ENCODE data around the gene TFF3.

TFF3 gene, protein sequence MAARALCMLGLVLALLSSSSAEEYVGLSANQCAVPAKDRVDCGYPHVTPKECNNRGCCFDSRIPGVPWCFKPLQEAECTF

DNA sequence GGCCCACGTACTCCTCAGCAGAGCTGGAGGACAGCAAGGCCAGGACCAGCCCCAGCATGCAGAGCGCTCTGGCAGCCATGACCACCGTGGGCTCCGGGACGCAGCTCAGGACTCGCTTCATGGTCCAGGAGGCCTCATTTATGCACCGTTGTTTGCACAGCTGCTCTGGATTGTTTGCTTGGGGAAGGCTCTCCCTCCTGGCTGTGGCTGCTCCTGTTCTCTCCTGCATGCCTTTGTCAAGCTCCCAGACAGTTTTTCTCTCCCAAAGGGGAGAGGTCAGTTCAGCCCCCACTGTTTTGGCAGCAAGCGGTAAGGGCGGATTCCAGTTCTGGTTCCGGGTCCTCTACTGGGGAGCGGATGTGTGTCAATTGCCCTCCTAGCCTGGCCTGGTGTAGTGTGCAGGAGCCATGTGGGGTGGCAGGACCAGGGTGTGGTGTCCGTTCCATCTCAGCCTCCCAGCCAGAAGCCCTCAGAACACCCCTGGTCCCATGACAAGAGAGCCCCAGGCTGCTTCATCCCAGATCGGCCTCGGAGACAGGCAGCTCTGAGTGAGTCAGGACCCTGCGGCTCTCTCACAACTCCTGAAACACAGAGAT lies at the start of gene TFF3:
Gene TFF3 (minus strand): TSS at position 114 of the 596 bp plus-strand sequence. CDS start 35 bp downstream, at position 79.
- no peaks in the 10 kb centered on the region for H3K79me2 ChIP-seq (ENCODE audit: insufficient read depth, low read length)
- no peak within 1 kb of the TSS for H3K4me3 ChIP-seq (ENCODE audit: insufficient read depth, low read length, poor library complexity, severe bottlenecking)
- no peaks in the 10 kb centered on the region for H4K20me1 ChIP-seq (ENCODE audit: low read depth, low read length)
- no peak within 1 kb of the TSS for H3K27ac ChIP-seq (ENCODE audit: low read depth, low read length)
- no peaks in the 10 kb centered on the region for H3K27me3 ChIP-seq (ENCODE audit: low read length)
- H3K9me3 ChIP-seq (ENCODE audit: insufficient read depth, low read length): no peaks in the 10 kb centered on the region
- no peaks in the 10 kb centered on the region for H3F3A ChIP-seq (ENCODE audit: insufficient read depth)
- no peaks in the 10 kb centered on the region for H3K36me3 ChIP-seq (ENCODE audit: low read length)
- no peaks in the 10 kb centered on the region for H3K9me2 ChIP-seq (replicated peaks; ENCODE audit: insufficient read depth, low read length)
- no peak within 1 kb of the TSS for H2AFZ ChIP-seq (ENCODE audit: low read depth, low read length, severe bottlenecking)
- no peak within 1 kb of the TSS for H3K9ac ChIP-seq (ENCODE audit: low read length)
- no peak within 1 kb of the TSS for H3K4me2 ChIP-seq (ENCODE audit: low read depth, low read length, poor library complexity, severe bottlenecking)
- TF ChIP-seq EZH2phosphoT487 (conservative IDR thresholded peaks at IDR 0.05; ENCODE audit: low read length): no peak
- TF ChIP-seq, protein P1, sequence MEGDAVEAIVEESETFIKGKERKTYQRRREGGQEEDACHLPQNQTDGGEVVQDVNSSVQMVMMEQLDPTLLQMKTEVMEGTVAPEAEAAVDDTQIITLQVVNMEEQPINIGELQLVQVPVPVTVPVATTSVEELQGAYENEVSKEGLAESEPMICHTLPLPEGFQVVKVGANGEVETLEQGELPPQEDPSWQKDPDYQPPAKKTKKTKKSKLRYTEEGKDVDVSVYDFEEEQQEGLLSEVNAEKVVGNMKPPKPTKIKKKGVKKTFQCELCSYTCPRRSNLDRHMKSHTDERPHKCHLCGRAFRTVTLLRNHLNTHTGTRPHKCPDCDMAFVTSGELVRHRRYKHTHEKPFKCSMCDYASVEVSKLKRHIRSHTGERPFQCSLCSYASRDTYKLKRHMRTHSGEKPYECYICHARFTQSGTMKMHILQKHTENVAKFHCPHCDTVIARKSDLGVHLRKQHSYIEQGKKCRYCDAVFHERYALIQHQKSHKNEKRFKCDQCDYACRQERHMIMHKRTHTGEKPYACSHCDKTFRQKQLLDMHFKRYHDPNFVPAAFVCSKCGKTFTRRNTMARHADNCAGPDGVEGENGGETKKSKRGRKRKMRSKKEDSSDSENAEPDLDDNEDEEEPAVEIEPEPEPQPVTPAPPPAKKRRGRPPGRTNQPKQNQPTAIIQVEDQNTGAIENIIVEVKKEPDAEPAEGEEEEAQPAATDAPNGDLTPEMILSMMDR (IDR thresholded peaks at IDR 0.05; ENCODE audit: insufficient read depth, low read length, poor library complexity, severe bottlenecking): no peak

DNA sequence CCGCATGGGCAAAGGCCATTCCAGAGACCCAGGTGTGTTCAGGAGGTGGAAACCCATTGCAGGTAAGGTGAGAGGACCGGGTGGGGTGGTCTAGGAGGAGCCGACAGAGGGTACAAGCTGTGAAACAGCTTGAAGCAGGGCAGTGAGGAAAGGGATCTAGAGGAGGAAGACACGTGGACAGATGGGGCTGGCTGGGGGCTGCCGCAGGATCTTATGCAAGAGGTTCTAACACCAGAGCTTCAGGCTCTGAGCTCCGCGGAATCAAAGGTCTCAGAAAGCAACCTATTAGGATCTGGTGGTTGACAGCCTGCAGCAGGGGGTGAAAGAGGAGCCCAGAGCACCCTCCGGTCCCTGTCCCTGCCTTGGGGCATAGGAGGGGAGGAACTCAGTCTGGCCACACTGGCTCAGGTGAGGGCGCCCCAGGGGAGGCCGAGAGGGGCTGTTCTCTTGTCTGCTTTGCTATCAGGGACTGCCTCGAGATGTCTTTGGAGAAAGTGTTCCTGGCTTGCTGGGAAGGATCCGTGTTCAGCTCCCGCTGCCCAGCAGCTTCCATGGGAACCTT lies 49.2 kb upstream of the TFF3 start:
- H3K27ac ChIP-seq (ENCODE audit: low read depth, low read length): no peak overlapping the region
- no peaks in the 10 kb centered on the region for H4K20me1 ChIP-seq (ENCODE audit: low read depth, low read length)

DNA sequence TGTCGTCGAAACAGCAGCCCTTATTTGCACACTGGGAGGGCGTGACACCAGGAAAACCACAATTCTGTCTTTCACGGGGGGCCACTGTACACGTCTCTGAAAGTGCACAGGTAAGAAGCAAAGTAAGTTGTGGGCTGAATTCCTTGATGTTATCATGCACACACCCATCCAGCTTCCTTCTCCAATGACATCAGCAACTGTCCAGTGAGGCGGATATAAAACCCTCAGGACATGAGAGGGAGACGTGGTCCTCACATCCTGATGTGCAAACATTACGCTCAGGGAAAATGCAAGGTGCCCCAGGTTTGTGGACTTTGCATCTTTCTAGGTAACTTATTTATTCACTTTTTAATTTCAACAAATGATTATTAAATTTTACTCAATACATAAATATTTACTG lies 48.1 kb upstream of the TFF3 start:
- H2AFZ ChIP-seq (ENCODE audit: low read depth, low read length, severe bottlenecking): no peak overlapping the region

More for the DNA sequence above, 49.2 kb upstream of the TFF3 start:
- no peaks in the 10 kb centered on the region for H3K27me3 ChIP-seq (ENCODE audit: low read length)
- no peak overlapping the region for H2AFZ ChIP-seq (ENCODE audit: low read depth, low read length, severe bottlenecking)
- no peaks in the 10 kb centered on the region for H3K9me3 ChIP-seq (ENCODE audit: insufficient read depth, low read length)
- no peak overlapping the region for H3K4me3 ChIP-seq (ENCODE audit: insufficient read depth, low read length, poor library complexity, severe bottlenecking)
- no peak overlapping the region for H3K9ac ChIP-seq (ENCODE audit: low read length)
- no peaks in the 10 kb centered on the region for H3K9me2 ChIP-seq (replicated peaks; ENCODE audit: insufficient read depth, low read length)
- H3K36me3 ChIP-seq (ENCODE audit: low read length): no peaks in the 10 kb centered on the region
- TF ChIP-seq, protein P1 (IDR thresholded peaks at IDR 0.05; ENCODE audit: insufficient read depth, low read length, poor library complexity, severe bottlenecking): no peak
- TF ChIP-seq EZH2phosphoT487 (conservative IDR thresholded peaks at IDR 0.05; ENCODE audit: low read length): no peak
- H3F3A ChIP-seq (ENCODE audit: insufficient read depth): no peaks in the 10 kb centered on the region
- H3K79me2 ChIP-seq (ENCODE audit: insufficient read depth, low read length): no peaks in the 10 kb centered on the region
- no peak overlapping the region for H3K4me2 ChIP-seq (ENCODE audit: low read depth, low read length, poor library complexity, severe bottlenecking)

More for the DNA sequence above, 48.1 kb upstream of the TFF3 start:
- no peak overlapping the region for H3K4me2 ChIP-seq (ENCODE audit: low read depth, low read length, poor library complexity, severe bottlenecking)
- no peaks in the 10 kb centered on the region for H3K79me2 ChIP-seq (ENCODE audit: insufficient read depth, low read length)
- no peak overlapping the region for H3K27ac ChIP-seq (ENCODE audit: low read depth, low read length)
- no peaks in the 10 kb centered on the region for H3K9me2 ChIP-seq (replicated peaks; ENCODE audit: insufficient read depth, low read length)
- H3K27me3 ChIP-seq (ENCODE audit: low read length): no peaks in the 10 kb centered on the region
- H3K9ac ChIP-seq (ENCODE audit: low read length): no peak overlapping the region
- no peak overlapping the region for H3K4me3 ChIP-seq (ENCODE audit: insufficient read depth, low read length, poor library complexity, severe bottlenecking)
- no peaks in the 10 kb centered on the region for H3K9me3 ChIP-seq (ENCODE audit: insufficient read depth, low read length)
- no peaks in the 10 kb centered on the region for H4K20me1 ChIP-seq (ENCODE audit: low read depth, low read length)
- no peaks in the 10 kb centered on the region for H3K36me3 ChIP-seq (ENCODE audit: low read length)
- H3F3A ChIP-seq (ENCODE audit: insufficient read depth): no peaks in the 10 kb centered on the region
- TF ChIP-seq, protein P1 (IDR thresholded peaks at IDR 0.05; ENCODE audit: insufficient read depth, low read length, poor library complexity, severe bottlenecking): no peak
- no peak for TF ChIP-seq EZH2phosphoT487 (conservative IDR thresholded peaks at IDR 0.05; ENCODE audit: low read length)

All from SU-DHL-6 (cell line).